ENCODE data around the gene PHC3.
A peak's percentile ranks its signal among the peaks of the same experiment; 100 is the strongest.
"Not testable (repeated sequence)": the region's sequence is repeated elsewhere in the genome, so short reads cannot be mapped to it uniquely, and the experiment has no call there.

The PHC3 gene

DNA sequence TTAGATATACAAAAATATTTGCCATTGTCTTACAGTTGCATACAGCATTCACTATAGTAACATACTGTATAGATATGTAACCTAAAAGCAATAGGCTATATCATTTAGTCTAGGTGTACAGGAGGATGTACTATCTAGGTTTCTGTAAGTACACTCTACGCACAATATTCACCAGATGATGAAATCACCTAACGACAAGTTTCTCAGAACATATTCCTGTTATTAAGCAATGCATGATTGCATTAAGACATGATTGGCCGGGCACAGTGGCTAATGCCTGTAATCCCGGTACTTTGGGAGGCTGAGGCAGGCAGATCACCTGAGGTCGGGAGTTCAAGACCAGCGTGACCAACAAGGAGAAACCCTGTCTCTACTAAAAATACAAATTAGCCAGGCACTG lies 26.2 kb upstream of the PHC3 start:
- Mint-ChIP-seq H3K27me3 (ENCODE audit: low read depth, poor library complexity) (no peaks in the 10 kb centered on the region), H3K4me3 (no peak overlapping the region), H3K9me3 (peaks cover 24% of the 10 kb centered on the region), H3K4me1 (peaks cover 6% of the 10 kb centered on the region), H3K27ac (no peak overlapping the region), H3K36me3 (ENCODE audit: low read depth) (peaks cover 6% of the 10 kb centered on the region)
- DNase-seq: no peak
- TF ChIP-seq, protein P1, sequence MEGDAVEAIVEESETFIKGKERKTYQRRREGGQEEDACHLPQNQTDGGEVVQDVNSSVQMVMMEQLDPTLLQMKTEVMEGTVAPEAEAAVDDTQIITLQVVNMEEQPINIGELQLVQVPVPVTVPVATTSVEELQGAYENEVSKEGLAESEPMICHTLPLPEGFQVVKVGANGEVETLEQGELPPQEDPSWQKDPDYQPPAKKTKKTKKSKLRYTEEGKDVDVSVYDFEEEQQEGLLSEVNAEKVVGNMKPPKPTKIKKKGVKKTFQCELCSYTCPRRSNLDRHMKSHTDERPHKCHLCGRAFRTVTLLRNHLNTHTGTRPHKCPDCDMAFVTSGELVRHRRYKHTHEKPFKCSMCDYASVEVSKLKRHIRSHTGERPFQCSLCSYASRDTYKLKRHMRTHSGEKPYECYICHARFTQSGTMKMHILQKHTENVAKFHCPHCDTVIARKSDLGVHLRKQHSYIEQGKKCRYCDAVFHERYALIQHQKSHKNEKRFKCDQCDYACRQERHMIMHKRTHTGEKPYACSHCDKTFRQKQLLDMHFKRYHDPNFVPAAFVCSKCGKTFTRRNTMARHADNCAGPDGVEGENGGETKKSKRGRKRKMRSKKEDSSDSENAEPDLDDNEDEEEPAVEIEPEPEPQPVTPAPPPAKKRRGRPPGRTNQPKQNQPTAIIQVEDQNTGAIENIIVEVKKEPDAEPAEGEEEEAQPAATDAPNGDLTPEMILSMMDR (IDR thresholded peaks at IDR 0.05): no peak

DNA sequence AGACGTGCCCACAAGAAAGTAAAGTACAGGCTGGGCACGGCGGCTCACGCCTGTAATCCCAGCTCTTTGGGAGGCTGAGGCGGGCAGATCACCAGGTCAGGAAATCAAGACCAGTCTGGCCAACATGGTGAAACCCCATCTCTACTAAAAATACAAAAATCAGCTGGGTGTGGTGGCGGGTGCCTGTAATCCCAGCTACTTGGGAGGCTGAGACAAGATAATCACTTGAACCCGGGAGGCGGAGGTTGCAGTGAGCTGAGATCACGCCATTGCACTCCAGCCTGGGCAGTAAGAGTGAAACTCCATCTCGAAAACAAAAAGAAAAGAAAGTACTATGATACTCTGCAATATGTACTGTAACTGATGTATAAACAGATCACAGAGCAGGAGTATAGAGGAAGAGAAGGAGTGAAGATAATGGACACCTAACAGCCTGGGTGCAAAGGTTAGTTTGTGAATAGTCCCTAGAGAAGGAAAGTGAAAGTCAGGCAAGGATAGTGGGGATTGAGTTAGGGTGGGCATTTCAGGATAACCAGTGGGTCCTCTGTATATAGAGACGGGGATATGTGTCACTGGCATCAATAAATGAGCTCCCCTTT lies 24.7 kb upstream of the PHC3 start:
- not testable (repeated sequence) for H3K27ac Mint-ChIP-seq; H3K4me1 Mint-ChIP-seq; H3K4me3 Mint-ChIP-seq; H3K27me3 Mint-ChIP-seq (ENCODE audit: low read depth, poor library complexity); DNase-seq; H3K36me3 Mint-ChIP-seq (ENCODE audit: low read depth)
- peaks cover 16% of the 10 kb centered on the region for H3K9me3 Mint-ChIP-seq

DNA sequence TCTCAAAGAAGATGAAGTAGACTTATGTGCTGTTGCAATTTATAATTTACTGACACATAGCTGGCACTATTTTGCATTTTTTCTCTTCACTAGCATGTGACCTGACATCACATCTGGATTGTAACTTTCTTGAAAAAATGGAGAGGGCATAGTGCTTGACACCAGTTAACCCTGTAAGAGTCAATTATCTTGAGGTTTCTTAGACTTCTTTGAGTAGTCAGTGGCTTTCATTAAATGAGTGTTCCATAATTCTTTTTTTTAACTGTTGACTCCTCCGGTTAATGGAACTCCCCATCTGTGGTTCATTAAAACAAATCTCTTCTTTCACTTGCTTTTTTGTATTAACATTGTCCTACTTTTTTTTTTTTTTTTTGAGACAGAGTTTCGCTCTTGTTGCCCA lies 23.8 kb upstream of the PHC3 start:
- TF ChIP-seq, protein P1 (IDR thresholded peaks at IDR 0.05): no peak
- H3K4me3 Mint-ChIP-seq: no peak overlapping the region
- no peaks in the 10 kb centered on the region for H3K36me3 Mint-ChIP-seq (ENCODE audit: low read depth)
- no peaks in the 10 kb centered on the region for H3K27me3 Mint-ChIP-seq (ENCODE audit: low read depth, poor library complexity)
- no peak overlapping the region for H3K27ac Mint-ChIP-seq
- DNase-seq: no peak
- H3K9me3 Mint-ChIP-seq: peaks cover 7% of the 10 kb centered on the region
- H3K4me1 Mint-ChIP-seq: peaks cover 6% of the 10 kb centered on the region

DNA sequence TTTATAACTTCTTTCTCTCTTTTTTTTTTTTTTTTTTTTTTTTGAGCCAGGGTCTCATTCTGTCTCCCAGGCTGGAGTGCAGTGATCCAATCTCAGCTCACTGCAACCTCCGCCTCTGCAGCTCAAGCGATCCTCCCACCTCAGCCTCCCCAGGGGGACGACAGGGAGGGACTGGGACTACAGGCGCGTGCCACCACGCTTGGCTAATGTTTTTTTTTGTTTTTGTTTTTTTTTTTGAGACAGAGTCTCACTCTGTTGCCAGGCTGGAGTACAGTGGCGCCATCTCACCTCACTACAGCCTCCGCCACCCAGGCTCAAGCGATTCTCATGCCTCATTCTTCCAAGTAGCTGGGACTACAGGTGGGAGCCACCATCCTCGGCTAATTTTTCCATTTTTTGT lies 23.0 kb upstream of the PHC3 start:
- Mint-ChIP-seq H3K36me3 (ENCODE audit: low read depth) (no peaks in the 10 kb centered on the region), H3K4me1 (peaks cover 6% of the 10 kb centered on the region), H3K9me3 (no peaks in the 10 kb centered on the region), H3K27me3 (ENCODE audit: low read depth, poor library complexity) (no peaks in the 10 kb centered on the region), H3K4me3 (no peak overlapping the region), H3K27ac (peak overlapping the region; percentile 15)
- DNase-seq: no peak
- TF ChIP-seq, protein P1 (IDR thresholded peaks at IDR 0.05): no peak

DNA sequence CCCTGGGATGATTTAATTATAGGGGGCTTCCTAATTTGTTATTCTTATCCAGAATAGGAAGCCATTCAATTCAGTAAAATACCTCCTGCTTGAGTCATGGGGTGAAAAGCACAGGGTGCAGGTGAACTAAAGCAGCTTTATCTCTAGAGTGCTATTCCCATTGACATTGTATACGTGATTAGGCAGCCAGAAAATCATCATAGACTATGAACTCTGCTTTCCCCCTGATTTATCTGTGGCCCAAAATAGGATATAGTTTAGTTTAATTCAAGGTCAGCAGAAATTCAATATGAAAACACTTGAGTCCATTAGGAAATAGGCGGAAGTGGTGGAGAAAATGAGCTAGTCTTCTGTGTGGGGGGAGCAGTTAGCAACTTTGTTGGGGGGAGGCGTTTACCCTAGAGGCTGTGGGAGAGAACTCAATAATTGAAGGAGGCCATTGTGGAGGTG lies 22.5 kb upstream of the PHC3 start:
- Mint-ChIP-seq H3K9me3 (no peaks in the 10 kb centered on the region), H3K27me3 (ENCODE audit: low read depth, poor library complexity) (no peaks in the 10 kb centered on the region), H3K4me1 (peaks cover 6% of the 10 kb centered on the region), H3K36me3 (ENCODE audit: low read depth) (no peaks in the 10 kb centered on the region), H3K4me3 (no peak overlapping the region), H3K27ac (peak overlapping the region; percentile 15)
- TF ChIP-seq, protein P1 (IDR thresholded peaks at IDR 0.05): no peak
- DNase-seq: no peak

DNA sequence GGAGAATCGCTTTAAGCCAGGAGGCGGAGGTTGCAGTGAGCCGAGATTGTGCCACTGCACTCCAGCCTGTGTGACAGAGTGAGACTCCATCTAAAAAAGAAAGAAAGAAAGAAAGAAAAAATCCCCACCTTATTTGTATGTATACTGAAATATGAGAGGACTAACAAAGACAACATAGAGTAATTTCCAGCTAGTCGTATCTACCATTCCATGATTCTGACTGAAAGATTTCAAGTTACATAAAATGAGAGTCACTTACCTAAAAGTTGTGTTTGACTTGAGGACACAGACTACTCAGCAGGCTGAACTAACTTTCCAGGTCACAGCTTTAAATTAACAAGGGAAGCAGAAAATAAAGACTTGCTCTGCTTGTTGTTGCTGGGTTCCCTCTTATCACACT lies 21.9 kb upstream of the PHC3 start:
- H3K4me3 Mint-ChIP-seq: no peak overlapping the region
- peak overlapping the region; percentile 64 for H3K27ac Mint-ChIP-seq
- no peaks in the 10 kb centered on the region for H3K27me3 Mint-ChIP-seq (ENCODE audit: low read depth, poor library complexity)

More for the DNA sequence above, 21.9 kb upstream of the PHC3 start:
- TF ChIP-seq, protein P1 (IDR thresholded peaks at IDR 0.05): no peak
- no peaks in the 10 kb centered on the region for H3K36me3 Mint-ChIP-seq (ENCODE audit: low read depth)
- no peaks in the 10 kb centered on the region for H3K9me3 Mint-ChIP-seq
- no peak for DNase-seq
- H3K4me1 Mint-ChIP-seq: peaks cover 6% of the 10 kb centered on the region
